ENCODE measurements around the gene DCAF5.
A peak's percentile ranks its signal among the peaks of the same experiment; 100 is the strongest.
"Not testable (repeated sequence)": the region's sequence is repeated elsewhere in the genome, so short reads cannot be mapped to it uniquely, and the experiment has no call there.

DCAF5 gene

GRCh38 chr14:69097974-69098373 lies 54.9 kb downstream of the DCAF5 start:
- no peak for DNase-seq (ENCODE audit: low read depth in 2 of 3, low spot score in 1 of 3)

- no peak for DNase-seq (ENCODE audit: low read depth in 2 of 3, low spot score in 1 of 3)
These were observed 56.0 kb downstream of the DCAF5 start for GRCh38 chr14:69096781-69097475.

DNA sequence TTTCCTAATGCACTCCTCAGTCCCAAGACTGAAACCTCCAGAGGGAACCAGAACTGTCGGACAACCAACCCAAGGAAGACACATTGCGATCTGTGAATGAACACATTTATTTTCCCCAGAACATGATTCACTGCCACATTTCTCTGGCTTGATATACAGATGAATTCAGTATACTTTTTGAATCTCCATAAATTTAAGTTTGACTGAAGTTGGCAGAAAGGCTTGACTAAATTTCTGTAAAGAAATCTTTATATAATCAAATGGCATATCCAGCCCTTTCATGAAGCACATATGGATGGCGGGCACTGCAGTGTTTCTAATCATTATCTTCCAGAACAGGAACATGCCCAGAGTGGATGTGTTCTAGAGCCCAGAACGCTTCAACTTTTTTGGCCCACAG lies 56.7 kb downstream of the DCAF5 start:
- no peak for DNase-seq (ENCODE audit: low read depth in 2 of 3, low spot score in 1 of 3)

DNA sequence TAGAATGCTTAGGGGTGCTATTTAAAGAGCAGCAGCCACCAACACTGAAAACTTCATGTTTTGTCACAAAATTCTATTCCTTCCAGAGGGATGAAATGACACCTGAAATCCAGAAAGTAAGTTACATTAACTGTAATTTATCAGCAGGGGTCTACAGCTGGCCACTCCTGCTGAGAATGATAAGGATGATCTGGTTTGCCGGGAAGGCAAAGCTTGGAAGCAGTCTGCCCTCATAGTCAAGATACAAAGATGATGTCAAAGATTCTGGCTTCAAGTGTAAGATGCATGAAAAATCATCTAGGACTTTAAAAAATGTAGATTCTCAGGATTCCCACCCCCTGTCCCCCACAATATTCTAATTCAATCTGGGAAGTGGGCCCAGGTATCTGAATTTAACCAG lies 58.4 kb downstream of the DCAF5 start:
- DNase-seq (ENCODE audit: low read depth in 2 of 3, low spot score in 1 of 3) = no peak

DNA sequence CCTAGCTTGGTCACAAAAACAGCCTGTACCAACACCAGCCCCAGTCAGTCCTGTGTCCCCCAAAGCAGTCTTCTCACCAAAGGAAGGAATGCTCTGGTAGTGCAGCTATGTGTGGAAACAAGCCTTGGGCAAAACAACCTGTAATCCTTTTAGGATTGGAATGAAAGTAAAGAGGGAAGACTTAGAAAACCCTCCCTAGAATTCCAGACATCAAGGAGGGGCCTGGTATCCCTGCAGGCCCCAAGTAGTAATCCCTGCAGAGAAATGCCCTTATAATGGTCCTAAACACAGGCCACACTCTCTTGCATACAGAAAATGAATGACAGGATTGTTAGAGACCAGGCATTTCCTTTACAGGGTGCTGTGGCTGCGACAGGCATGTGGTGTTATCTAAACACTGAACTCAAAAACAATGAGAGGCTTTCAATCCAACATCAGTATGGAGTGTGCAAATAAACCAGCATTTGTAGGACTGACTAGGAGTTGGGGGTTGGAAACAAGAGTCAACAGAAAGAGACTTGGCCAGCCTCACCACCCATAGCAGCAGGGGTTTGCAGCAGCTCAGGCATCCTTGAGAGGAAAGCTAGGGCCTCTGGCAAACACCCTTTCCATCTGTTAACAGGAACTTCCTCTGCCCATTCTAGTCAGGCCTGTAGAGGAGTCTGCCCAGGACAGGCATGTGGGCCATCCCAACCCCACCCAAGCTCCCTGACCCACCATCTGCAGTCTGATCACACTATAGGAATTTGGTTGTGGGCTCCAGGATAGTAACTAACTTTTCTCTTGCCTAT lies 59.1 kb downstream of the DCAF5 start:
- DNase-seq (ENCODE audit: low read depth in 2 of 3, low spot score in 1 of 3) = no peak

- no peak for DNase-seq (ENCODE audit: low read depth in 2 of 3, low spot score in 1 of 3)
These were observed 60.0 kb downstream of the DCAF5 start for GRCh38 chr14:69092840-69093422.

DNA sequence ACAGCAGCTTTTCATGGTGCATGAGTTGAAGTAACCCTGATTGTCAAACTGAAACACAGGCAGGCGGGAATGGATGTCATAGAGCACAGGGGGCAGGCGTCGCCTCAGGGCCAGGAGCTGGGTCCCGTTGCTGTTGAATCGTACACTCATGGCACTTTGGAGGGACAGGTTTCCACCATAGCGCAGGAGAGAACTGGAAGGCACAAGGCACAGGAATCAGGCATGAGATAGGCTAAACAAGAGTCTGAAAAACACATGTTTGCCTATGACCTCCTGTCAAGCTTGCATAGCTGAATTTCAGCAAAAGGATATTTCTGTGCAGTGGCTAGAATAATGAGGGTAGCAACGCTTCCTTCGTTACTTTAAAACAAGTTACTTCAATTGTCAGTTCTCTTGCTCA lies 61.2 kb downstream of the DCAF5 start:
- no peak for DNase-seq (ENCODE audit: low read depth in 2 of 3, low spot score in 1 of 3)

DNA sequence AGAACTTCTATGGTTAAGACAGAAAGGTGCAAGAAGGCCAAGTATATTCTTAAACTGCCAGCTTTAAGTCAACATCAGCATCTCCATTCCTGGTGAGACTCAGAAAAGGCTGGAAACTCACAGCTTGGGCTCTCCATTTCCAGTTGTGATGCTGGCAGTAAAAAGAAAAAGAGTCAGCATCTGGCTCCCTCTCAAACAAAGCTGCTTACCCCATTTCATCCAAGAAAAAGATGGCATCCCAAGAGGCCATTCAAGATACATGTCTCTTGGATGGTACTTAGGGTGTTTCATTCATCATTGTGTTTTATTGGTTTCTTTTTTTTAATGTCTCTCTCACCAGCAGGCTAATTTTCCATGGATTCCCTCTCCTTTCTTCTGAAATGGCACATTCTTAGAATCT lies 61.9 kb downstream of the DCAF5 start:
- DNase-seq (ENCODE audit: low read depth in 2 of 3, low spot score in 1 of 3) = no peak

- peak in 1 of 3 donors; percentile 6 for DNase-seq (ENCODE audit: low read depth in 2 of 3, low spot score in 1 of 3)
These were observed 62.6 kb downstream of the DCAF5 start for GRCh38 chr14:69090187-69090789.

DNA sequence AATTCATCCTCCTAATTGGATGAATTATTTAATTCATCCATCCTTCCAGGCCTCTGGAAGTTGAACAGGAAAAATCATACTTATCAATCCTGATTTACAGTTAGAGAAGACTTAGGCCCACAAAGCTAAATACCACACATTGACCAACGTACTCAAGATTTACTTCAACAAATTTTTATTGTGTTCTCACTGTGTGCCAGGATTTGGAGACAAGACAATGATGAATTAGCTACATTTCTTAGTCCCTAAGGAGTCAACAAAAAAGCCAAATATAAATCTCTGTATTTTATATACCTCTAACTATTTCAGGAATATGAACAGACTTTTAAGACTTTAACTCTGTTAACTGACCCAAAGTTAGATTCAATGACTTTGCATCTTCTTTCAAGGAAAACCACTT lies 63.9 kb downstream of the DCAF5 start:
- no peak for DNase-seq (ENCODE audit: low read depth in 2 of 3, low spot score in 1 of 3)

- no peak for DNase-seq (ENCODE audit: low read depth in 2 of 3, low spot score in 1 of 3)
These were observed 64.3 kb downstream of the DCAF5 start for GRCh38 chr14:69088586-69088985.

DNA sequence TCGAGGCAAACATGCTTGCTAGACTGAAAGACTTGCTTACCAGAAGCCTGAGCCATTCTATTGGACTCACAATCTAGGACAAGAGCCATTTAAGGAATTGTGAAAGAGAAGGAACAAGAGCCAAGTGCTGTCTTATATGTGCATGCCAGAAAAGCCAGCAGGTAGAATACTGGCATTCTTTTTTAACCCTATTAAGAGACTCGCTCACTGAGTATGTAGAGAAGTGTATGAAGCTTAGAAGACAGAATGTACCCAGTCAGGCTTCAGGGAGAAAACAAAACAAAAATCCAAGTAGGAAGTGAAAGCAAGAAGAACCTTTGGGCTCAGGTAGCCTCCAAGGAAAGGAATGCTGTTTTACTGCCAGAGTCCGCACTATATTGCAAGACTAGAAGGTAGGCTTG lies 65.9 kb downstream of the DCAF5 start:
- no peak for DNase-seq (ENCODE audit: low read depth in 2 of 3, low spot score in 1 of 3)

DNA sequence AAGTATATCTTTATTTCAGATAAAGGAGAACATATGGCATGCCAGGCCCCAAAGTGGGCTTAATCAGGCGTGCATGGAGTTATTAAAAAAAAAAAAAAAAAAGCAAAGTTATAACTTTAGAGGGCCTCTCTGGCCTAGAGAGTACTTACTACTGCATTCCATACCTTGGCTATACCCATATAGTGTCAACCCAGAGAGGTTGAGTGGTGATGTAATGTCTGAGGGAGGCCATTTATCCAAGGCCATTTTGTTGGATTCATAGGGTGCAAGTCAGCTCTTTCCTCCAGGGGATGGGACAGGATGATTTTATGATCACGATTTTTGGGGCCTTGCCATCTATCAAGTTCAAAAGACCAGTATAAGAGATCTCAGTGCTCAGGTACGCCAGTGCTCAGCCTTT lies 66.4 kb downstream of the DCAF5 start:
- DNase-seq (ENCODE audit: low read depth in 2 of 3, low spot score in 1 of 3) = no peak

DNA sequence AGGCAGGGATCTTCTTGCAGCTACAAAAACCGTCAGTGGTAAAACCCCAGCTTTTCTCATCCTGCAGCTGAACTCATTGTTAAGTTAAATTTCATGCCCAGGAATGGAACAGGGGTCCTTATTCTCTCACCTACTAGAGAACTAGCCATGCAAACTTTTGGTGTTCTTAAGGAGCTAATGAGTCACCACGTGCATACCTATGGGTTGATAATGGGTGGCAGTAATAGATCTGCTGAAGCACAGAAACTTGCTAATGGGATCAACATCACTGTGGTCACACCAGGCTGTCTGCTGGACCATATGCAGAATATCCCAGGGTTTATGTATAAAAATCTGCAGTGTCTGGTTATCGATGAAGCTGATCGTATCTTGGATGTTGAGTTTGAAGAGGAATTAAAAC lies 68.9 kb downstream of the DCAF5 start:
- DNase-seq (ENCODE audit: low read depth in 2 of 3, low spot score in 1 of 3) = no peak

DNA sequence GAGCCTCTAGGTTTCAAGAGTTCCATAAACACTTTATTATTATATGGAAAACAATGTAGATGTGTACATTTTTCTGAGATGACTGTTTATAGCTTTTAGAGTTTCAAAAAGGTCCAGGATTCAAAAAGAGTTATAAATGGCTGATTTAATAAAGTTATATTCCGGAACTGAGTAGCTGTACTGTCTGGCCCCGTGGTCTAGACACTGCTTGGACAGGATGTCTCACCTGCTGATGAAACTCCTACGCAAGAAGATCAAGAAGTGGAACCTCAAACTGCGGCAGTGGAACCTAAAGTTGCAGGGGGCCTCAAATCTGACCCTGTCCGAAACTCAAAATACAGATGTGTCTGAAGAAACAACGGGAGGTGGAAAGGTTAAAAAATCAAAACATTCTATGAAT lies 69.7 kb downstream of the DCAF5 start:
- DNase-seq (ENCODE audit: low read depth in 2 of 3, low spot score in 1 of 3) = no peak

DNA sequence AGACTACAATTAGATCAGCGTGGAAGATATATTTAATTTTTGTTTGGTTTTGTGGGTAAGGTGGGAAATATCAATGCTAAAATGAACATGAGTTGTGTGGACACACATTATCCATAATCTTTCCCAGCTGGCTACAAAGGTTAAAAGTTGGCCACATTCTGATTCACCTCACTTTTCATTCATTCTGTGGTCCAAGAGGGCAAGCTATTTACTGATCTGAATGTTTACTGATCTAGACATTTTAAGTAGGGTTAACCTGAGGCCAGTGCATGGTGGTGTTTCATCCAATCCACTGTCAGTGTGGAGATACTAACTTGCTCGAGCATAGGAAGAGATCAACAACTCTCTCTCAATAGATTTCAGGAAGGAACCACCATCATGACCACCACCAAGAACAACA lies 71.6 kb downstream of the DCAF5 start:
- DNase-seq (ENCODE audit: low read depth in 2 of 3, low spot score in 1 of 3) = no peak

- no peak for DNase-seq (ENCODE audit: low read depth in 2 of 3, low spot score in 1 of 3)
These were observed 73.2 kb downstream of the DCAF5 start for GRCh38 chr14:69079747-69080146.

GRCh38 chr14:69079188-69079742 lies 73.7 kb downstream of the DCAF5 start:
- no peak for DNase-seq (ENCODE audit: low read depth in 2 of 3, low spot score in 1 of 3)

- DNase-seq (ENCODE audit: low read depth in 2 of 3, low spot score in 1 of 3) = no peak
These were observed 75.1 kb downstream of the DCAF5 start for GRCh38 chr14:69077841-69078240.

DNA sequence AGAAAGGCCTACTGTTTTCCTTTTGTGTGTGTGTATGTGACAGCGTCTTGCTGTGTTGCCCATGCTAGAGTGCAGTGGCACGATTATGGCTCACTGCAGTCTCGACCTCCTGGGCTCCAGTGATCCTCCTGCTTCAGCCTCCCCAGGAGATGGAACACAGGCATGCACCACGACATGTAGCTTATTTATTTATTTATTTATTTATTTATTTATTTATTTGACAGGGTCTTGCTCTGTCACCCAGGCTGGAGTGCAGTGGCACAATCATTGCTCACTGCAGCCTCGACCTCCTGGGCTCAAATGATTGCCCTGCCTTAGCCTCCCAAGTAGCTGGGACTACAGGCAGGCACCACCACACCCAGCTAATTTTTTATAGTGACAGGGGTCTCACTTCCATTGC lies 75.7 kb downstream of the DCAF5 start:
- not testable (repeated sequence) for DNase-seq (ENCODE audit: low read depth in 2 of 3, low spot score in 1 of 3)

DNA sequence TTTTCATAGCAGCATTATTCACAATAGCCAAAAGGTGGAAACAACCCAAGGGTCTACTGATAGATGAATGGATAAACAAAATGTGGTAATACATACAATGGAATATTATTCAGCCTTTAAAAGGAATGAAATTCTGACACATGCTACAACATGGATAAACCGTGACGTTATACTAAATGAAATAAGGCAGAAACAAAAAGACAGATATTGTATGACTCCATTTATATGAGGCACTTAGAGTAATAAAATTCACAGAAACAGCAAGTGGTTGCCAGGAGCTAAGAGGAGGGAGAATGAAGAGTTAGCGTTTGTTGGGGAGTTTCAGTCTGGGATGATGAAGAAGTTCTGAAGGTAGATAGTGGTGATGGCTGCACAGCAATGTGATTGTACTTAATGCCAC lies 76.6 kb downstream of the DCAF5 start:
- no peak for DNase-seq (ENCODE audit: low read depth in 2 of 3, low spot score in 1 of 3)

- no peak for DNase-seq (ENCODE audit: low read depth in 2 of 3, low spot score in 1 of 3)
These were observed 79.0 kb downstream of the DCAF5 start for GRCh38 chr14:69073915-69074314.
